Esophagus (tissue), 2 donors: ENCODE measurements around the gene NECTIN4. TPM values are rescaled to one million over a fixed set of nuclear protein-coding genes. Genes with fewer than 3 reads are reported as not detected.

Source experiments
- H3K27ac ChIP-seq, 2 donors: one replicate each; pipeline ENCODE4 v1.5.1; 2013; ENCODE audit warnings: low read depth in 2 of 2, mild to moderate bottlenecking in 2 of 2, inconsistent platforms in 1 of 2, low read length in 1 of 2, moderate library complexity in 1 of 2
- H3K27me3 ChIP-seq, 2 donors: one replicate each; pipeline ENCODE4 v1.6.1; 2013; ENCODE audit warnings: low read length in 2 of 2, control low read depth in 1 of 2, mild to moderate bottlenecking in 1 of 2; ENCODE audit not compliant: insufficient read depth in 2 of 2, control insufficient read depth in 1 of 2
- H3K36me3 ChIP-seq, 2 donors: one replicate each; pipeline ENCODE4 v1.6.1; 2013; ENCODE audit warnings: low read length in 1 of 2; ENCODE audit not compliant: control insufficient read depth in 2 of 2, insufficient read depth in 2 of 2
- H3K4me1 ChIP-seq, 2 donors: one replicate each; pipeline ENCODE4 v1.6.1; 2013; ENCODE audit warnings: low read length in 1 of 2; ENCODE audit not compliant: control insufficient read depth in 2 of 2, insufficient read depth in 2 of 2
- H3K4me3 ChIP-seq, 2 donors: one replicate each; pipeline ENCODE4 v1.5.1; 2013; ENCODE audit warnings: low read length in 2 of 2, mild to moderate bottlenecking in 2 of 2, low read depth in 1 of 2, moderate library complexity in 1 of 2
- H3K9me3 ChIP-seq, 2 donors: one replicate each; pipeline ENCODE4 v1.6.1; 2013; ENCODE audit warnings: mild to moderate bottlenecking in 2 of 2, low read depth in 1 of 2, low read length in 1 of 2, moderate library complexity in 1 of 2; ENCODE audit not compliant: control insufficient read depth in 2 of 2, insufficient read depth in 1 of 2
- WGBS, 2 donors: extraction: QIAGEN DNeasy Blood & Tissue Kit; methylation state at CpG; one replicate each; pipeline ENCODE4 v1.1.7; 2013; 5-methylcytosine and 5-hydroxymethylcytosine counted together
- polyA plus RNA-seq, 2 donors: library from polyadenylated mRNA; stranded (reverse); fragments of 200-250 nt; gene quantifications; one replicate each; pipeline ENCODE4 v1.2.3, GENCODE V29; 2013
- donor health status: healthy with polysubstance abuse.
- donor health status: Bipolar disorder and iron deficiency.

Gene NECTIN4
- polyA plus RNA-seq, 2 donors = 44.9 to 80.5 TPM

DNA sequence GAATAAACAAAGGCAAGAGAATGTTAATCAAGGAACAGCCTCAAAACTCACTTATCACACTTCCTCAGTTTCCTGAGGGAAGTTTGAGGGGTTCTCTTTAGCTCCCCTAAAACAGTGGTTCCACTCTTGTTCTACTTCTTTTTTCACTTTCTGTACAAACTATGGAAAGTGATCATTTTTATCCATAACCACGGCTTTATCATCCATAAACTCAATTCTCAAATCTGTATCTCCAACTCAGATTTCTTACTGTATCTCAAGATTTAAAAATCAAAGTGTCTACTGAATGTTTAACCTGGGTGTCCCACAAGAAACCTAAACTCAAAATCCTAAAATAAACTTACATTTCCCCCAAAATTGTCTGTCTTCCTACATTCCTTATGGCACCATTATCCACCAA is 24.6 kb upstream of the NECTIN4 start:
- H3K4me1 ChIP-seq = peaks cover under 1 to 4% of the 10 kb centered on the region in 2 donors
- WGBS, 2 donors = 87 to 95% methylated on average over 1 of the region's 1 CpG
- H3K4me3 ChIP-seq = no peak overlapping the region

DNA sequence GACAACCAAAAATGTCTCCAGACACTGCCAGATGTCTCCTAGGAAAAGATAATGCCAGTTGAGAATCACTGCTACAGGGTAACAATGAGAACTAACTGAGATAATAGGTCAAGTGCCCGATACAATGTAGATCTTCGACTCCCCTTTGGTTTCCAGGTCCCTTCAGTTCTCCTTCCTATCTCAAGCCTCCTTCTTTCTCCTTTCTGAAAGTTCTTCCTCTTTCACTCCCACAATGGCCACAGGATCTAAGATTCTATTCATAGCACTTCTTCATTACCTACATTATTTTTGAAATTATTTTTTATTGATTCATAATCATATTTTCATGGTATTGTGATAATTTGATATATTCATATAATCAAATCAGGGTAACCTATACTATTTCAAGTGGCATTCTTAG is 22.2 kb upstream of the NECTIN4 start:
- Histone ChIP-seq H3K9me3 (no peaks in the 10 kb centered on the region), H3K4me1 (no peaks in the 10 kb centered on the region), H3K4me3 (no peak overlapping the region), H3K36me3 (no peaks in the 10 kb centered on the region), H3K27me3 (no peaks in the 10 kb centered on the region), H3K27ac (no peak overlapping the region)
- WGBS, 2 donors = 83 to 84% methylated on average over 2 of the region's 2 CpGs

More for the DNA sequence above, 24.6 kb upstream of the NECTIN4 start:
- no peaks in the 10 kb centered on the region for H3K36me3 ChIP-seq
- no peaks in the 10 kb centered on the region for H3K27me3 ChIP-seq
- no peak overlapping the region for H3K27ac ChIP-seq
- no peaks in the 10 kb centered on the region for H3K9me3 ChIP-seq

DNA sequence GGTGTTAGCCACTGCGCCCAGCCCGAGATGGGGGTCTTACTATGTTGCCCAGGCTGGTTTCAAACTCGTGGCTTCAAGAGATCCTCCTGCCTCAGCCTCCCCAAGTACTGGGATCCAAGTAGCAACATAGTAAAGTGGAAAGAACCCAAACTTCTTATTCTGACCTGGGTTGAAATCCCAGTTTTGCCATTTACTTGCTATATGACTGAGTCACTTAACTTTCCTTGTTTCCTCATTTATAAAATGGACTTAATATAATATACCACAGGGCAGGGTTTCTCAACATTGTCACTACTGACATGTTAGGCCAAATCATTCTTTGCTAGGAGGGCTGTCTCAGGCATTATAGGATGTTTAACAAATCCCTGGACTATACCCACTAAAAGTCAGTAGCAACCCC is 21.8 kb upstream of the NECTIN4 start:
- Histone ChIP-seq H3K9me3 (no peaks in the 10 kb centered on the region), H3K36me3 (no peaks in the 10 kb centered on the region), H3K4me3 (no peak overlapping the region), H3K4me1 (no peaks in the 10 kb centered on the region), H3K27ac (no peak overlapping the region), H3K27me3 (no peaks in the 10 kb centered on the region)
- WGBS, 2 donors = 94 to 97% methylated on average over 3 of the region's 3 CpGs

- Histone ChIP-seq H3K27ac (no peak overlapping the region), H3K4me1 (no peaks in the 10 kb centered on the region), H3K27me3 (no peaks in the 10 kb centered on the region), H3K36me3 (peaks cover 0 to 5% of the 10 kb centered on the region in 2 donors), H3K9me3 (no peaks in the 10 kb centered on the region), H3K4me3 (no peak overlapping the region)
- WGBS, 2 donors = 89 to 99% methylated on average over 1 of the region's 1 CpG
Measured at GRCh38 chr1:161106431-161106830, 17.1 kb upstream of the NECTIN4 start.

GRCh38 chr1:161100556-161100955 is 11.2 kb upstream of the NECTIN4 start:
- 67 to 72% methylated on average over 2 of the region's 2 CpGs for WGBS, 2 donors

GRCh38 chr1:161099090-161099802 is 9.9 kb upstream of the NECTIN4 start:
- Histone ChIP-seq H3K4me3 (no peak overlapping the region), H3K4me1 (peaks cover 0 to 14% of the 10 kb centered on the region in 2 donors), H3K27ac (no peak overlapping the region), H3K9me3 (peaks cover 0 to 2% of the 10 kb centered on the region in 2 donors), H3K36me3 (peaks cover 0 to 8% of the 10 kb centered on the region in 2 donors), H3K27me3 (no peaks in the 10 kb centered on the region)
- 76 to 79% methylated on average over 9 of the region's 9 CpGs for WGBS, 2 donors

More at GRCh38 chr1:161100556-161100955, 11.2 kb upstream of the NECTIN4 start:
- Histone ChIP-seq H3K4me1 (peaks cover 0 to 11% of the 10 kb centered on the region in 2 donors), H3K36me3 (peaks cover 0 to 8% of the 10 kb centered on the region in 2 donors), H3K4me3 (no peak overlapping the region), H3K27me3 (no peaks in the 10 kb centered on the region), H3K27ac (no peak overlapping the region), H3K9me3 (peaks cover 0 to 2% of the 10 kb centered on the region in 2 donors)

GRCh38 chr1:161098210-161099068 is 9.1 kb upstream of the NECTIN4 start, which contains the start of gene KLHDC9:
KLHDC9 (plus strand) TSS chr1:161098361; CDS start chr1:161098536, 175 bp downstream.
- Histone ChIP-seq H3K9me3 (peaks cover 0 to 2% of the 10 kb centered on the region in 2 donors), H3K4me3 (peak within 1 kb of the TSS; percentile 52 to 70), H3K27me3 (no peaks in the 10 kb centered on the region), H3K36me3 (peaks cover 0 to 8% of the 10 kb centered on the region in 2 donors), H3K27ac (peak within 1 kb of the TSS; percentile 62 to 81), H3K4me1 (peaks cover 0 to 14% of the 10 kb centered on the region in 2 donors)
- 6 to 7% methylated on average over 63 to 71 of the region's 71 CpGs for WGBS, 2 donors

DNA sequence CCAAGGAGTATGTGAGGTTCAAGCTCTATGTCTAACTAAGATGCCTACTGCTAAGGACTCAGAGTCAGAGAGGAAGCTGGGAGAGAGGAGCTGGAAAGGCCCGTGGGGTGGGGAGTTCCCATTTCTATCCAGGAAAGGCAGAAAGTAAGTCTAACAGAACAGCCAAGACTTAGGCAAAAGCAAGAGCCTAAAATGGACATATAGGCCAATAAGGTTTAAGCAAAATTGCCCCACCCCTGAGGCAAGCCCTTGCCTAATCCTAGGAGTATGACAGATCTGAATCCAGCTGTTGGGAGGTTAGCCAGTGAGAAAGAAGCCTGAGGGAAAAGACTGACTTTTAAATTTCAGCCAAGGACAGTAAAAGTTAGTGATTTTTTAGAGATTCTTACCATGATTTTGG is 7.2 kb upstream of the NECTIN4 start:
- Histone ChIP-seq H3K4me3 (no peak overlapping the region), H3K27me3 (no peaks in the 10 kb centered on the region), H3K9me3 (peaks cover 0 to 2% of the 10 kb centered on the region in 2 donors), H3K27ac (peak overlapping the region; percentile 68 to 87), H3K4me1 (peaks cover 0 to 30% of the 10 kb centered on the region in 2 donors), H3K36me3 (peaks cover 0 to 3% of the 10 kb centered on the region in 2 donors)
- WGBS, 2 donors = 18 to 41% methylated on average over 1 of the region's 1 CpG

DNA sequence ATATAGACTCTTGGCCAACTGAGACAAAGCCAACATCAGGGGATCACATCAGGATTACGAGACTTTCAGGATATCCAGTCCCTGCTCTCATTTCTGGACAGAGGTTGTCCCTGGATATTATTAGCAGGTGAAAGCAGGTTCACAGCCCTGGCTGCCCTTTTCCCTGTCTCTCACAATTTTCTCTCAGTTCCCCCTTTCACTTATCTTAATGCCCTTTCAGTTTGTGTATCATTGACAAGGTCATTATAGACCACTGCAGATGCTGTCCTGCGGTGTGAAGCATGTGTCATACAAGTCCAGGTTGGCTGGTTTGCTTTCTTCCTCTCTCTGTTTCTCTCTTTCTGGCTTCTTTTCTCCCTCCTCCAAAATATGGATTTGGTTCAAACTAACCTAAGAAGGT is 6.7 kb upstream of the NECTIN4 start:
- 82 to 83% methylated on average over 2 of the region's 2 CpGs for WGBS, 2 donors
- peaks cover 0 to 3% of the 10 kb centered on the region in 2 donors for H3K36me3 ChIP-seq
- peak overlapping the region; percentile 68 to 87 for H3K27ac ChIP-seq
- H3K4me3 ChIP-seq = no peak overlapping the region
- no peaks in the 10 kb centered on the region for H3K27me3 ChIP-seq
- peaks cover 0 to 2% of the 10 kb centered on the region in 2 donors for H3K9me3 ChIP-seq
- peaks cover 0 to 31% of the 10 kb centered on the region in 2 donors for H3K4me1 ChIP-seq
